ENCODE data around the gene MDH1. TPM values are rescaled to one million over a fixed set of nuclear protein-coding genes. Genes with fewer than 3 reads are reported as not detected.
"Not testable (repeated sequence)": the region's sequence is repeated elsewhere in the genome, so short reads cannot be mapped to it uniquely, and the experiment has no call there.

The MDH1 gene
- total RNA-seq, 1 donor from 2014 or later: 112 TPM

DNA sequence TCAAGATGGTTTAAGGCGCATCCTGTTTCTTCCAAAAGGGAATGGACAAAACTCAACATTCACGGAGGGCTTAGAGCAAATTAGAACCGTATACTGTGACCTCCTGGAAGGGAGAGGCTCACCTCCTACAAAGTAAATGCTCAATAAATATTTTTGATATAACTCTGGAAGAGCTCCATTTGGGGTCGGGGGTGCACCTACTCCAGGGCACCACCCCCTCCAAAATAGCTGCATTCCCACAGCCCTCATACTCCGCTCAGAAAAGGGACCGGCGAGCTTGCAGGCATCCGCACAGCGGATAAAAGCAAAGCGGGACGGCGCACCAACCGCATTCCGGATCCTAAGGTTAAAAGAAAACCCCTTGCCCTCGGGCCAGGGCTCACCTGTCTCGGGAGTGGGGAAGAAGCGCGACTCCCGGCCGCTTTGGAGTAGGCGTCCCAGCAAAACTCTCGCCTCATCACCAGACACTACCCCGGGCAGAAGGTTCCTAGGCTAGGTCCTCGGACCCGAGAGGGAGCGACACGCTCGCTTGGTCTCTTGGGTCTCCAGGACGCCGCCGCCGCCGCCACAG lies 864 bp upstream of the MDH1 start:
- no peak for ATAC-seq

DNA sequence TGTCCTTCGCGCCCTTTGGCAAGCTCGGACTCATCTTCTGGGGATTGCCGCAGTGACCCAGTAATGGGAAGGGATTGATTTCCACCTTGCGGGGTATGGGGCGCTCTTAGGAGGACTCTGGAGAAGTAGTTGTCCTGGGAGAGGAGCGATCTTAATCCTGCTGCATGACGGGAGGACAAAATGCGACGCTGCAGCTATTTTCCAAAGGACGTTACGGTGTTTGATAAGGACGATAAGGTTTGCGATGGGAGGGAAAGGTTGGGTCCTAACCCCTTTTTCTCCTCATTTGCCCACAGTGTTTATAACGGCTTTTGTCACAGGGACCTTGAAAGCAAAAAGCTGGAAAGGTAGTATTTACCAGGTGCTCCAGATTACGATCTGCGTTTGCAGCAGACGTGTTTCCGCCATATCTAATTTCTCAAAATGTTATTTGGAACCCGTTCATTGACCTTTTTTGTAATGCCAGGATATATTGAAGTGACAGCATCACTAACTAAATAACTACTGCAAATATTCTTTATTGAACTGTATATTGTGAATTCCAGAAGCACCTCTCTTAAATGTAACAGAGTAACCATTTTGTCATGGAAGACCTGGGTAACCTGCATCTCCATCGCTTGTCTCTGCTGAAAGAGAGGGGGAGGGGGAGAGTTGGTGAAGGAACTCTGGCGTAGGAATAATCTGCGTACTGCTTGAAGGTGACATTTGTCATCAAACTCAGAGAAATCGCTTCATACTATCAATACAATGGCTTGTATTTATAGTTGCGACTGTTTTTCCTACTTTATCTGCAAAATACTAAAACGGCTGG lies 590 bp downstream of the MDH1 start:
- DNase-seq (ENCODE audit: low spot score): no peak

More for the DNA sequence above, 864 bp upstream of the MDH1 start:
- DNase-seq (ENCODE audit: low spot score): no peak

DNA sequence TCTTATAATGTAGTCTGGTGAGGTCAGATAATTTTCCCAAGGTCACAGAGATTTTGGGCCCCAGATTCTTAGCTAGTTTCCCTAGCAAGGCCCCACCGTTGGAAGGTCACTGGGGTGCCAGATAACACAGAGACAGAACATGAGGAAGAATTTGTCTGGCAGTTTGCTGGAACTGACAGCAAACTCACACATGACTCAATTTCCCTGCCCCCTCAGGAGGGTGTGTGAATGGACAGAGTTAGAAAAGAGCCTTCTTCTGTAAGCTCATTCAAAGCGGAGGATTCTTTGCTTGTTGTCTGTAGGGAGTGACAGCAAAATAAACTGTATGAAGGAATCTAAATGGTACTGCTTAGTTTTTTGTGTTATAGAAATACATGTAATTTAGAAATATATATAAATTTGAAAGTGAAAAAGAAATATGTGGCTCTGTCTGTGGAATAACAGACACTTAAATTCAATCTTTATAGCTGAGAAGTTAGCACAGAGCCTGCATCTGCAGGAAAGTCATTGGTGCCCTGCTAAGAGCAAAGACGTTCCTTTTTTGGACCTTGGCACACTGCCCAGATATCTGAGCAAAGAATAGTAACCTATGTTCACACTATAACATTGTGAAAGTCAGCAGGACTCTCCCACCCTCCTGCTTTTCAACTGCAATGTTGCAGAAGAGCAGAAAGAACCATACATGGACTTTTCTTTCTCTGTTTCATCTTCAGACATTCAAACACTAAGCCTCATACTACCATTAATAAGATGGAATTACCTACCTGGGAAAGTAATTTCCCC lies 2.1 kb downstream of the MDH1 start:
- peak; percentile 2 for ATAC-seq

More for the DNA sequence above, 590 bp downstream of the MDH1 start:
- ATAC-seq: peak; percentile 31

DNA sequence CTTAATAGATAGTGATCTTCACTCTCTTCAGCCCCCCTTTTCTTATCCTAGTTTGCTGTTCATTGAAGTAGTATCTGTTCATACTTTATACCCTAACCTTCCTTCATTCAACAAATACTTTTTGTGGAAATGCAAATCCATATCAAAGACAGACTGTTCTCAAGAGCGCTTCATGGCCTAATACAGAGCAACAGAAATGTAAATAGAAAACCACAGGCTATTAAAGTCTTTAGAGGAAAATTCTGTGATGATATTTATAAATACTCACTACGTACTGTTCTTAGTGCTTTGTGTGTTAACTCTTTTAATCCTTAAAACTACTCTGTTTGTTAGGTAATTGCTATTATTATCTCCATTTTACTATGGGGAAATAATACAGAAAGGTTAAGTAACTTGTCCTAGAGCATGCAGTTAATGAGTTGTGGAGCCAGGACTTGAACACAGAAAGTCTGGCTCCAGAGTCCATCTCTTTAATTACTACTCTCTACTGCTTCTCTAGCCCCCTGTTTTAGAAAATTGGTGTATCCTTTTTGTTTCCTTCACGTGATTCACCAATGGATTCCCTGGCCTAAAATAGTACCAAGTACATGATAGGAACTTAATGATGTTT lies 2.9 kb downstream of the MDH1 start:
- DNase-seq (ENCODE audit: low spot score): no peak

More for the DNA sequence above, 2.1 kb downstream of the MDH1 start:
- peak; percentile 61 for DNase-seq (ENCODE audit: low spot score)

DNA sequence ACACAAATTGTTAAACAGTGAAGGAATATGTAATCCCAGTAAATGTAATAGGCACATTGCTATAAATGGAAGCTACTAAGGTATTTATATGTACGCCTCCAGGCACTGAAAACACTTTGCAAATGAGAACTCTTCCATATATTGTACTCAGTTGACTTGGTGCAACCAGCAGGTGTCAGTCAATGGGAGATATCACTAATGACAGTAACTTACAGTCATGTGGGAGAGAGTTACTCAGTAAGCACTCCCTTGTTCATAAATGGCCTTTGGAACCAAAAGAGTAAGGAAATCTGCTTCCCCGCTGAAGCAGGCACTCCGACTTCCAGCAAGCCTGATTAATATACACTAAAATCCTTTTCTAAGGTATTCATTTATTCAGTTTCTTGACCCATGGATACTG lies 5.9 kb downstream of the MDH1 start:
- no peak for DNase-seq (ENCODE audit: low spot score)
- peak; percentile 42 for ATAC-seq

More for the DNA sequence above, 2.9 kb downstream of the MDH1 start:
- ATAC-seq: no peak

DNA sequence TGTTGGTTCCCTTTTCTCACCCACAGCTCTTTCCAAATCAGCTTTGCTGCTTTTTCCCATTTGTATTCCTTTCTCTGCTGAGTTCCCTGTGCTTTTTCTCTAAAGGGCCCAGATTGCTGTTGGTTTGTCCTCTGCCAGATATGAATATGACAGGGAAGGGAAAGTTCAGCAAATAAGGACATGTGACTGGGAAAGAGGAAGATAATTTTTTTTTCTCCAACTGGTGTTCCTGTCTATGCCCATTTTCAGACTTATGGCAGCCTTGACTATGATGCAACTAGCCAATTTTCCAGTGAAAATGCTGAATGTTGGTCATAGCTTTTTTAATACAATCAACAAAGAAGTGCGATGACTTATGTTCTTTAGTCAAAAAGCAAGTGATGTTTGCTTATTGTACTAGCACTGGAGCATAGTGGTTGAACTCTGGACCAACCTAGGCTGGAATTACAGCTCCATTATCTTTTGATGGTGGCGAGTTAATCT lies 7.7 kb downstream of the MDH1 start:
- no peak for DNase-seq (ENCODE audit: low spot score)
- ATAC-seq: peak; percentile 23

DNA sequence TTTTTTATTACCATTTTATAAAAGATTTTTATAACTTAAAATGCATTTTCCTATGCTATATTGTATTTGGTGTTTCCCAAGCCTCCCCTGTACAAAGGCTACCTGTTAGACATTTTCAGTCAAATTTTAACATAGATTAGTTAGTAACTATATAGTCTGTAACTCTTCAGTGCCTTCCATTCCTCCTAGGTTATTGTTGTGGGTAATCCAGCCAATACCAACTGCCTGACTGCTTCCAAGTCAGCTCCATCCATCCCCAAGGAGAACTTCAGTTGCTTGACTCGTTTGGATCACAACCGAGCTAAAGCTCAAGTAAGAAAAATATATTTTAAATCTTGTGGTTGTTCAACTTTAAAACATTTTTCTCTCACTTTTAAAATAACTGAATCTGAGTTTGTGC lies 10.2 kb downstream of the MDH1 start:
- no peak for ATAC-seq
- DNase-seq (ENCODE audit: low spot score): no peak

DNA sequence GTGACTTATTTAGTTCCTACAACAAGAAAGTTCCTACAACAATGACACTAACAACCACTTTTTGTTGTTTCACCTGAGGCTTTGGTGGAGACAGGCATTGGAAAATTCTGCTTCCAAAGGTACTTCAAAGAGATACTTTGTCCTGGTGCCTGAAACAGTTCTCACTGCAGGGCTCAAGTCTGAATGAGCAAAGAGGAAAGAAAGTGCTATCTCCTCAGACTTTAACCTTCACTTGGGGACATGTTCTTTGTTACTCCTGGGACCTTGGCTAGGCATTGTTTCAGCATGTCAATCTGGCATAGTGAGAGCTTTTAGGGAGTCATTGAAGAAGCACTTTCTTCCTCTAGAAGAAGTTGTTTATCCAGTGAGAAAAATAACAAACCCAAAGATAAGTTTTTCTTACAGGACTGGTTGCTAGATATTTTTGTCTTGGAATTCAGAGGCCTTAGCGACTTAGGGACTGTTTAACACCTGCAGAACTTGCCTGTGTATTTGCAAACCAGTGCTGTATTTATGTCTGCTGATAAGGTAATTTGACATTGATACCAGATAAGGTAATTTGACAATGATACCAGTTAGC lies 12.2 kb downstream of the MDH1 start:
- ATAC-seq: no peak
- no peak for DNase-seq (ENCODE audit: low spot score)

DNA sequence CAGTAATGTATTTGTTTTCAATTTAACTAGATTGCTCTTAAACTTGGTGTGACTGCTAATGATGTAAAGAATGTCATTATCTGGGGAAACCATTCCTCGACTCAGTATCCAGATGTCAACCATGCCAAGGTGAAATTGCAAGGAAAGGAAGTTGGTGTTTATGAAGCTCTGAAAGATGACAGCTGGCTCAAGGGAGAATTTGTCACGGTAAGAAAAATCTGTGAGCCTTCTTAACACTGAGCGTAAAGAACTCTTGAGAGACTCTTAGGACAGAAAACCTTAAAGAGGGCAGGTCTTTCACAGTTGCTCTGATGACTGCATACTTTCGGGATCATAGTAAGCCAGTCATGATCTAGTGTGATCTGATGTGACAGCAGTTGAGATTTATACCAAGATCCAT lies 15.9 kb downstream of the MDH1 start:
- ATAC-seq (no peak), DNase-seq (ENCODE audit: low spot score) (no peak)

DNA sequence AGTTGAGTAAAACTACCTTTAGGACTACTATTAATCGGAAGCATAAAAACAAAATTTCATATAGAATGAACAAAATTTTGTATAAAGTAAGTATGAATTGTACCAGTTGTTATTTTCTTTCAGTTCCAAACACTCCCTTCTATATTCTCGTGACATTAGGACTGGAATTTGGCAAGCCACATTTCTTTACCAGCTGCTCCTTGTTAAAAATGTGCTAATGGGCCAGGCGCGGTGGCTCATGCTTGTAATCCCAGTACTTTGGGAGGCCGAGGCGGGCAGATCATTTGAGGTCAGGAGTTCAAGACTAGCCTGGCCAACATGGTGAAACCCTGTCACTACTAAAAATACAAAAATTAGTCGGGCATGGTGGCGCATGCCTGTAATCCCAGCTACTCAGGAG lies 20.1 kb downstream of the MDH1 start:
- ATAC-seq; DNase-seq (ENCODE audit: low spot score): not testable (repeated sequence)

DNA sequence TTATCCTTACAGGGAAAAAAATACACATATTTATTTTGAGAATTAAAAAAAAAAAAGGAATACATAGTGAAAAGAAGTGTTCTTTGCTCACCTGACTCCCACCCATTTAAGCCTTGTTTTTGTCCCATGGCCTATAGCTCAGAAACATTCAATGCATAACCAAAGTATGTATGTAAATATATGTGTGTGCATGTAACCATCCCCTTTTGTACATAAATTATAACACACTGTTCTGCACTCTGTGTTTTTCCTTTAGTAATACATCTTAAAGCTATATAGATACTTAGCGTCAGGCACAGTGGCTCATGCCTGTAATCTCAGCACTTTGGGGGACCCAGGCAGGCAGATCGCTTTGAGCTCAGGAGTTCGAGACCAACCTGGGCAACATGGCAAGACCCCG lies 21.8 kb downstream of the MDH1 start:
- ATAC-seq: no peak

DNA sequence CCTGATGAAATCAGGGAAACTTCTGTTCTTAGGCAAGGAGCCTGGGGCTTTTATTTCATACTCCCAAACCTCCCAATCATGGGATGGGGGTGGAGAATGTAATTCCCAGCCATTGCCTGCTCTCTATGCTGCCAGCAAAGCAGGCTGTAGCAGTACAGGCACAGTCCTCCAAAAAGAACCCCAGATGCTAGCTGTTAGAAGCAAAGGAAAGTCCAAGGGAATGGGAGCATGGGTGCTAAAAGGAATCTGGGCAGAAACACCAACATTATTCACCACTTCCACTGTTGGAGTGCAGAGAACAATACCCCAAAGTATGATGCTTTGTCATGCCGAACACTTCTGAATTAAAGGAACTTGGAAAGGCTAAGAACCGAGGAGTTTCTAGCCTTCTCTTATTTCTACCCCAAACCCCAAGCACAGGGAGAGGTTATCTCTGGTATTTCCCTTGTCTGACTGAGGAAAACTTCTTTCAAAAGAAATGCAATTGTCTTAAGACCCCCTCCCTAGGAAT lies 24.7 kb downstream of the MDH1 start:
- ATAC-seq: no peak
- DNase-seq (ENCODE audit: low spot score): no peak

More for the DNA sequence above, 21.8 kb downstream of the MDH1 start:
- DNase-seq (ENCODE audit: low spot score): no peak

DNA sequence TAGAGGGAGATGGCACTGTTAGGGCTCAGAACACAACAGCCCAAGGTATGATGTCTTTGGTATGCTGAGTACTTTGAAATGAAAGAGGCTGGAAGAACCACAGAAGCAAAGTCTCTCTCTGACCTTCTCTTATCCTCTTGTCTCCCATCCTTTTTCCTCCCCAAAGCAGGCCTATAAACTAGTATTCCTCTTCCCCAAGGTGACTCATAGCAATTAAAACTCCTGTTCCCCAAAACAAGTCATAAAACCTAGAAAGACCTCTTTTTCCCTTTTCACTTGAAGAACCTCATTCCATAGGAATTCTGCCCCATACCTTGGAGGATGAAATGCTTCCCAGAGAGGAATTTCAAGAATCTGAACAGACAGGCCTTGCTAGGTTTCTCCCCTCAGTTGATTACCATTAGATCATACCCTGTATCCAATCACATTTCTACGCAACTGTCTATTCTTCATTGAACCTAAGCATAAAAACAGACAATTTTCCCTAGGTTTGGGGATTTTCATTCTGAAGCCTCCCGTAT lies 25.7 kb downstream of the MDH1 start:
- no peak for ATAC-seq
- DNase-seq (ENCODE audit: low spot score): no peak

DNA sequence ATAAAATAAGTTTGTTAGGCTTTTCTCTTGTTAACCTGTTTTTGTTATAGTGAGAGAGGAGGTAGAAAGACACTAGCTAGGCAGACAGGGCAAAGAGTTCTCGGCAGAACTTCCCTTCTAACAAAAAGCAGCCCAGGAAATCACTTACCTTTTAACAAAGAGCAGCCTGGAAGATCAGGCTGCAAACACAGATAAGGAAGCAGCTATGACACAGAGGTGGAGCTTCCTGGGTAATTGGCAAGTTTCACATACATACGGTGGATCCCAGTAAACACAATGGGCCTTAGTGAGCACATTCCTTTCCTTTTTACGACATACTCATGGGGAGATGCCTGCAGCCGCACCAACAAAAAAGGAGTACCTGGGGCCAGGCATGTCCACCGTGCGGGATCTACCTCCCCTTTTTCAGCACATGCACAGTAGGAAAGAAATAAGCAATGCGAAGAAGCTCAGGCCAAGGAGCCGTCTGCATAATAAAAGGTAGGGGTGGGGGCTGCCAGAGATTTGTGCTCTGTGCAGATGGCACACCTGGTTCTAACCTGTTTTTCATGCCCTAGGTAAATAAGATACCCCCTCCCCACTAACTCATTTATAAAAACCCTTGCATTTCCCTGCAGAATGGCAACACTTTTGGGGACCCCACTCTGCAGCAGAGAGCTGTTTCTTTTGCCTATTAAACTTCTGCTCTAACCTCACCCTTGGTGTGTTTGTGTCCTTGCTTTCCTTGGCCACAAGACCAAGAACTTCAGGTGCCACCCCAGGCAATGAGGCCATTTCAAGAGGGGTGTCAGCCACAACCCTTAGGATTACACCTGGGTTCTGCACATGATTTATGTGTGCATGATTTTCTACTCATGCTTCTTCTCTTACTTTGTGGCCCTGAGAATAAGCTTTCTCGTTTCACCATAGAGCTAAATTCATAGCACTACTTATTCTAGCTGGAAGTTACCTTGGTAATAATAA lies 26.5 kb downstream of the MDH1 start:
- peak; percentile 19 for ATAC-seq

DNA sequence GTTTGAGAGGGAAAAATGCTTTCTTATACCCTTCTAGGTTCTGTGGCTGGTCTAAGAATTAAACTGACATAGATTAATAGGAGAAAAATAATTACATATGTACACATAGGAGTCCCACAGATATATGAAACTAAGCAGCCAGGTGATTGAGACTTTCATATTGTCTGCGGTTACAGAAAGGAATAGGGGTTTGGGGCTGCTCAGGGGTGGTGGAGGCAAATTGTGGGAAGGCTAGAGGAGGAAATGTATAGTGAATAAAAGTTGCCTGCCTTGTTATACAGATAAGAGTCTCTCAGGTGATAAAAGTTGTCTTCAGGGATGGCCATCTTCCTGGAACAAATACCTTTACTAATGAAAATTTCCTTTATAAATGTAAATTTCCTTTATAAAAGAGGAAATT lies 28.6 kb downstream of the MDH1 start:
- DNase-seq (ENCODE audit: low spot score) (no peak), ATAC-seq (no peak)

More for the DNA sequence above, 26.5 kb downstream of the MDH1 start:
- no peak for DNase-seq (ENCODE audit: low spot score)

DNA sequence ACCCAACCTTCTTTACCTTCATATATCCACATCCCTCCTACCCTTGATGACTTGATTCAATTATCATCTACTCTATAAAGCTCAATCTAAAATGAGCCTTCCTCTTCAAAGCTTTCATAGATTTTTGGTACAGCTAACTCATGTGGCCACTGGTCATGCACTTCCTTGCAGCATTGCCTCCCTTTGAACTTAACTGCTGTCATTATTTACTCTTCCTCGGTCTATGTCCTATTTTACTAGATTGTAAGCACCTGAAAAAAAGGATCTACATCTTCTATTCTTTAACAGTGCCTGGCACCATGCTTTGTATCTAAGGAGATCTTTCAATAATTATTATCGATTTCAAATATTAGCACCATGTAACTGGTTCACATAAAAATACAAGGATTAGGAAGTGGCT lies 30.6 kb downstream of the MDH1 start:
- ATAC-seq (no peak), DNase-seq (ENCODE audit: low spot score) (no peak)

DNA sequence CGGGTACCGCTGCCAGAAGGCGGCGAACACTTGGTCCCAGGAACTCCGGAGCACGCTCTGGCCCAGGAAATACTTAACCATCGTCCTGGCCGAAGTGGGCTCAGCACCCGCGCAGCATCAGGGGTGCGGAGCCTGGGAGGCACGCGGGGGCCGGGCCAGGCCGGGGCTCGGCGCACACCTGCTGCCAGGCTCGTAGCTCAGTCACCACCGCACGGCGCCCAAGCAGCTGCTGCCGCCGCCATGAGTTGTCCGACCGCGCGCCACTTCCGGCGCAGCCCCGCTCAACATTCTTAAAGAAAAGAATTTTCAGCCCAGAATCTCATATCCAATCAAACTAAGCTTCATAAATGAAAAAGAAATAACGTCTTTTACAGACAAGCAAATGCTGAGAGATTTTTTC lies 34.0 kb downstream of the MDH1 start:
- DNase-seq (ENCODE audit: low spot score) (no peak), ATAC-seq (no peak)

DNA sequence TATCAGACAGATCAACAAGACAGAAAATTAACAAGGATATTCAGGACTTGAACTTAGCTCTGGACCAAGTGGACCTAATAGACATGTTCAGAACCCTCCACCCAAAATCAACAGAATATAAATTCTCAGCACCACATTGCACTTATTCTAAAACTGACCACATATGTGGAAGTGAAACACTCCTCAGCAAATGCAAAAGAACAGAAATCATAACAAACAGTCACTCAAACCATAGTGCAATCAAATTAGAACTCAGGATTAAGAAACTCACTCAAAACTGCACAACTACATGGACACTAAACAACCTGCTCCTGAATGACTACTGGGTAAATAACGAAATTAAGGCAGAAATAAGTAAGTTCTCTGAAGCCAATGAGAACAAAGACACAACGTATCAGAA lies 35.0 kb downstream of the MDH1 start:
- DNase-seq (ENCODE audit: low spot score): not testable (repeated sequence)

DNA sequence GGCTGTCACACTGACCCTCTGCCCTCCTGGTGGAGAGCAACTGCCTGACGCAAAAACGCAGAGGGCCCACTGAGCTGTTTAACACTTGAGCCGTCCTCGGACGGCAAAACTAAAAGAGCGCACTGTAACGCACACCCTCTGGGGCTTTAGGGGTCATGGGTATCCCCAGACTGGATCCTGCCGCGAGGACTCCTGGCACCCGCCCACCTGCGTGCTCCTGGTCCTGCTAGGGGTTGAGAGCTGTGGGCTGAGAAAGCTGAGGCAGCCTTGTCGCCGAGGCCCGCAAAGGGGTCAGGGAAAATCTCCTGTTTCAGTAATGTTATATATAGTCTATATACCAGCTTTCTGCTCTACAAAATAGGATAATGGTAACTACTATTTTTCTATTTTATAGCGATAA lies 39.1 kb downstream of the MDH1 start:
- no peak for DNase-seq (ENCODE audit: low spot score)
- ATAC-seq: no peak

More for the DNA sequence above, 35.0 kb downstream of the MDH1 start:
- not testable (repeated sequence) for ATAC-seq
